ENCODE data around the gene SGIP1. TPM values are rescaled to one million over a fixed set of nuclear protein-coding genes. Genes with fewer than 3 reads are reported as not detected.
"Not testable (repeated sequence)": the region's sequence is repeated elsewhere in the genome, so short reads cannot be mapped to it uniquely, and the experiment has no call there.

The SGIP1 gene
- total RNA-seq, 1 donor from 2014 or later = 2.9 TPM

- intact Hi-C loops (cut with micrococcal nuclease) = no loop called here
- DNase-seq (no peak), ATAC-seq (no peak)
Measured at GRCh38 chr1:66589326-66589725, 55.4 kb downstream of the SGIP1 start.

- ATAC-seq; intact Hi-C loops (cut with micrococcal nuclease); DNase-seq: not testable (repeated sequence)
Measured at GRCh38 chr1:66592106-66592507, 58.2 kb downstream of the SGIP1 start.

- DNase-seq (no peak), ATAC-seq (no peak)
- intact Hi-C loops (cut with micrococcal nuclease) = no loop called here
Measured at GRCh38 chr1:66596191-66596590, 62.2 kb downstream of the SGIP1 start.

- DNase-seq (no peak), ATAC-seq (no peak)
Measured at GRCh38 chr1:66597500-66597899, 63.5 kb downstream of the SGIP1 start.

GRCh38 chr1:66598670-66599069 is 64.7 kb downstream of the SGIP1 start:
- DNase-seq (no peak), ATAC-seq (no peak)
- intact Hi-C loops (cut with micrococcal nuclease) = no loop called here

More at GRCh38 chr1:66597500-66597899, 63.5 kb downstream of the SGIP1 start:
- intact Hi-C loops (cut with micrococcal nuclease) = no loop called here

- ATAC-seq (no peak), DNase-seq (no peak)
- intact Hi-C loops (cut with micrococcal nuclease) = no loop called here
Measured at GRCh38 chr1:66599346-66599745, 65.4 kb downstream of the SGIP1 start.

GRCh38 chr1:66599899-66600737 is 66.2 kb downstream of the SGIP1 start:
- no peak for ATAC-seq
- no peak for DNase-seq
- intact Hi-C loops (cut with micrococcal nuclease) = no loop called here

GRCh38 chr1:66605419-66605997 is 71.6 kb downstream of the SGIP1 start:
- intact Hi-C loops (cut with micrococcal nuclease) = no loop called here
- ATAC-seq (peak; percentile 91), DNase-seq (no peak)

GRCh38 chr1:66606362-66607065 is 72.6 kb downstream of the SGIP1 start:
- intact Hi-C loops (cut with micrococcal nuclease) = no loop called here
- ATAC-seq = no peak
- DNase-seq = no peak

GRCh38 chr1:66607458-66607857 is 73.5 kb downstream of the SGIP1 start:
- ATAC-seq = no peak
- intact Hi-C loops (cut with micrococcal nuclease) = no loop called here
- no peak for DNase-seq

- no peak for ATAC-seq
- DNase-seq = no peak
- intact Hi-C loops (cut with micrococcal nuclease) = no loop called here
Measured at GRCh38 chr1:66613187-66613586, 79.2 kb downstream of the SGIP1 start.

GRCh38 chr1:66617362-66618184 is 83.6 kb downstream of the SGIP1 start:
- DNase-seq (no peak), ATAC-seq (no peak)
- intact Hi-C loops (cut with micrococcal nuclease) = no loop called here

GRCh38 chr1:66618390-66618789 is 84.4 kb downstream of the SGIP1 start:
- DNase-seq (no peak), ATAC-seq (no peak)
- intact Hi-C loops (cut with micrococcal nuclease) = no loop called here

GRCh38 chr1:66623812-66624211 is 89.9 kb downstream of the SGIP1 start:
- DNase-seq = no peak
- intact Hi-C loops (cut with micrococcal nuclease) = no loop called here
- no peak for ATAC-seq

- no peak for ATAC-seq
- no peak for DNase-seq
- intact Hi-C loops (cut with micrococcal nuclease) = no loop called here
Measured at GRCh38 chr1:66624412-66625060, 90.6 kb downstream of the SGIP1 start.

- intact Hi-C loops (cut with micrococcal nuclease) = no loop called here
- DNase-seq = no peak
- no peak for ATAC-seq
Measured at GRCh38 chr1:66626261-66626660, 92.3 kb downstream of the SGIP1 start.

- ATAC-seq = no peak
- intact Hi-C loops (cut with micrococcal nuclease) = no loop called here
- DNase-seq = no peak
Measured at GRCh38 chr1:66628926-66629325, 95.0 kb downstream of the SGIP1 start.

GRCh38 chr1:66633159-66633558 is 99.2 kb downstream of the SGIP1 start:
- ATAC-seq (no peak), DNase-seq (no peak)
- intact Hi-C loops (cut with micrococcal nuclease) = no loop called here

GRCh38 chr1:66637146-66637545 is 103.2 kb downstream of the SGIP1 start:
- ATAC-seq (no peak), DNase-seq (no peak)
- intact Hi-C loops (cut with micrococcal nuclease) = no loop called here

Data from left ventricle myocardium superior (tissue), 1 donor.